HG02588 (cell line): Measurements from ENCODE around the gene NTSR2.
A peak's percentile ranks its signal among the peaks of the same experiment; 100 is the strongest.

ENCODE experiments used
- ATAC-seq: cut with Tn5 transposase; IDR thresholded peaks from one replicate; pipeline ENCODE4 v1.9.1; 2021; ENCODE audit warnings: mild to moderate bottlenecking, moderate library complexity; ENCODE audit not compliant: unreplicated experiment

Gene NTSR2

DNA sequence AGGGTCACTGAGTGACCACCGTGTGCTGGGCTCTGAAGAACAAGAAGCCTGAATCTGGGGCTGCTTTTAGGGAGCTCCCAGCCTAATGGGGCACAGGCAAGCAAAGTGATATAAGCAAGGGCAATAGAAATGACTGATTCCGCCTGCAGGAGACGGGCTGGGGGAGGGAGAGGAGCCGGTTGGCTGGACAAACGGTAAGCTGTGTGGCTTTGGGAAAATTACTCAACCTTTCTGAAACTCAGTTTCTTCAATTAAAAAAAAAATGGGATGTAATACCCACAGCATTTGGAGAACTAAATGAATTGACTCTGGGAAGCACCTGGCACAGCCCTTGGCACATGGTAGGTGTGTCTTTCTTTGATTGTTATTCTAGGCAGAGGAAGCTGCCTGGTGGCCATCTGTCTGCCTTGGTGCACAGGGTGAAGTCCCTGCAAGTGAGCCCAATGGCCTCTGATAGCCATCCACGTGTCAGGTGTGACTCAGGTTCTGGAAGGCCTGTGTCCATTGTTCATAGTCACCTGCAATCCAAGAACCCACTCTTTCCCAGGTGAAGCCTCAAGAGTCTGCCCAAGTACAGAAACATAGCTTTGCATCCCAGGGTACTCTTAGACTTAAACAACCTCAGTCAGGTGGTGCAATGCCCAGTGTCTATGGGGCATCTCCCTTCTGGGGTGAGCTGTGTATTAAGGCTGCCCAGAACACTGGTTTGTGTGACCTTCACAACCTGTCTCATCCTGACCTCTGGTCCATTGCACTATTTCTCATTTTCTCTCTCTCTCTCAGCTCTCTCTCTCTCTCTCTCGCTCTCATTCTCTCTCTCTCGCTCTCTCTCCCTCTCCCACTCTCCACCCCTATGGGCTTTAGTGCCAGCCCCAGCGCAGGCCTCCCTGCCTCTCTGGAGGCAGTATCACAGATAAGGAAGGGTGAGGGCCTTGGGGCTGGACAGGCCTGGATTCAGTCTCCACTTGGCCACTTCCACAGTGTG lies 30.0 kb upstream of the NTSR2 start:
- no peak for ATAC-seq

- ATAC-seq: no peak
Measured at GRCh38 chr2:11698009-11698922, 28.3 kb upstream of the NTSR2 start.

- no peak for ATAC-seq
Measured at GRCh38 chr2:11697103-11697871, 27.3 kb upstream of the NTSR2 start.

- ATAC-seq: no peak
Measured at GRCh38 chr2:11696736-11697102, 26.7 kb upstream of the NTSR2 start.

- ATAC-seq: no peak
Measured at GRCh38 chr2:11695576-11695975, 25.6 kb upstream of the NTSR2 start.

DNA sequence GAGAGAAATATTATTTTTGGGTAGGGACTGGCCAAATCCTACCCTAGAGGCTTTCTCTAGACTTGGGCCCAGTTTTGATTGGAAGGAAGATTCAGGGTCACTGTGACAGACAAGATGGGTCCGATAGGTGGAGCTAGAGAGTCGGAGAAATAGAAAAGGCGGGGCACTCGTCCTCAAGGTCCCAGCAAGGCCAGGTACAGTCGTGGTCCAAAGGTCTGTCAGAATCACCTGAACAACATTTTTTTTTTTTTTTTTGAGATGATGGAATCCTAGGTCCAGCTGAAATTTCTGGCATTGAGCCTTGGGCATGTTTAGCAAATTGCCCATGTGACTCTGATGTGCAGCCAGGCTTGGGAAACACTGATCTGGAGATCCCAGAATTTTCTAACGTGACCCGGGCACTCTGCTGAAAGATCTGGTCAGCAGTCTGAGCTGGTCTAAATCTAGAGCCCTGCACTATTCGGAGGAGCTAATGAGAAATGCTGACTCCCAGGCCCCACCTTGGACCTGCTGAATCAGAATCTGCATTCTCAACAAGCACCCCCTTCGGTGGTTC lies 23.0 kb upstream of the NTSR2 start:
- no peak for ATAC-seq

GRCh38 chr2:11691076-11691660 lies 21.2 kb upstream of the NTSR2 start:
- ATAC-seq: no peak

- peak; percentile 70 for ATAC-seq
Measured at GRCh38 chr2:11688222-11689069, 18.5 kb upstream of the NTSR2 start.

DNA sequence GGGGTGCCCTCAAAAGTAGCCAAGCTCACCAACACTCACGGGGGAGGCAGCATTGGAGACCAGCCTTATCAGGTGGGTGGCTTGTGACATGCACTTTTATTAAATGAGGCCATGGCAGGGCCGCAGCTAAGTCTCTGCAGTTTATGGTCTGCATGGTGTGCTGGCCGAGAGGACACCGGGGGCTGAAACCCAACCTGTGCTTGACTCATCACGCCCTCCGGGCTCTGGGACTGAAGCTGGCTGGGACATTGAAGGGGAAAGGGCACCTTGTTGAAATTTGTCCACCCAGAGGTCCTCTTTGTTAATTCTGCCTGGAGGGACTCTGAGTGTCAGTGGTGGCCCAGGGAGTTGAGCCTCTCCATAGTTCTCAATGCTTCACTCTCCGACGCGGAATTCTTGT lies 17.7 kb upstream of the NTSR2 start:
- no peak for ATAC-seq

DNA sequence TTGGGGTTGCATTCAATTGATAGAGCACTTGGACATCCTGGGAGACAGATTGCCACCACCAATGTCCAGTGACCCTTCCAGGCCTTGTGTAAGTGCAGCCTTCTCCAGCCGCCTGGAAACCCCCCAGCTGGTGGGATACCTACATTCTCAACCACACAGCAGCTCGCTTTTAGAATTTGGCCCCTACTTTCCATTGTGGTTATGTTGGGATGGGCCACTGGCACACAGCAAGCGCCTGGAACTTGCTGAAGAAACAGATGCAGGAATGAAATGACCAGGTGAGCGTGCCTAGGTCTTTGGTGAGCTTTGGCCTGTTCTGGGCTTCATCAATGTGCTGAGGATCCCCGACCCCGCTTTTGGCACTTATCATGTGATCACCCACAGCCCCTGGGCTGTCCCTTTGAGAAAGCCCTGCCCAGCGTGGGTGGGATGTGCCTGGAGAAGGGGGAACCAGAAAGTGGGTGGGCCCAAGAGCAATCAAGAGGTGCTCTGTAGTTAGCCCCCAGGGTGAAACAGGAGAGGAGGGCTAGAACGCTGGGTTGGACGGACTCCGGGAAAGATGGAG lies 16.0 kb upstream of the NTSR2 start:
- no peak for ATAC-seq

- ATAC-seq: no peak
Measured at GRCh38 chr2:11684894-11685460, 15.0 kb upstream of the NTSR2 start.

DNA sequence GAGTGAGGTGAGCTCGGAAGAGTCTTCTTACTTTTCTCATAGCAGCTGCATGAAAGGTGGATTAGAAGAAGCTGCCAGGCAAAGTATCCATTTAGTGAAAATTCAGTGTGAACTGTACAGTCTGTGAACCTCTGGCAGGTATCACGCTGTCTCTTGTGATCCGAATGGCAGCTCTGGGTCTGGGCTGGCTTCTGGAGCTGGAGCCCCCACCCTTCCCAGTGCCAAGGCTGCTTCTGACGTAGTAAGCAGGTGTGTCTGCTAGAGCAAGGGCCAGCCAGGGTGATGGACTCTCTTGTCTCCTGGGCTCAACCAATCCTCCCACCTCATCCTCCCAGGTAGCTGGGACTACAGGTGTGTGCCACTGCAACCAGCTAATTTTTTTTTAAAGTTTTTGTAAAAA lies 14.0 kb upstream of the NTSR2 start:
- ATAC-seq: no peak

DNA sequence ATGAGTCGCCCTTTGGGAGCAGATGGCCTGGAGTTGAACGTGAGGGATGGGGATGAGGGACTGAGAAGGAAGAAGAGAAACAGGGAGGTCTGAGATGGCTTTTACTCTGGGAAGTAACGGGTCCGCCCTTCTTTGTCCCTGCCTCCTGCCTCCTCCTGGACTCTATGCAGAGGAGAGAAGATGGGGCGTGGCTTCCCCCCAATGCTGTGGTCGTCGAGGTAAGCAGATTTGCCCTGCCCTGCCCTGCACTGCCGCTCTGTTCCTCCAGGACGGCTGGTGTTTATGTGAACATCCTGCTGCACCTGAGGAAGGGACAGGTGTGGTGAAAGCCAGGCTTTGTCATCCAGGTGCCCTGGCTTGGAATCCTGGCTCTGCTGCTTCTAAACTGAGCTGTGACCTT lies 13.5 kb upstream of the NTSR2 start:
- ATAC-seq: no peak

DNA sequence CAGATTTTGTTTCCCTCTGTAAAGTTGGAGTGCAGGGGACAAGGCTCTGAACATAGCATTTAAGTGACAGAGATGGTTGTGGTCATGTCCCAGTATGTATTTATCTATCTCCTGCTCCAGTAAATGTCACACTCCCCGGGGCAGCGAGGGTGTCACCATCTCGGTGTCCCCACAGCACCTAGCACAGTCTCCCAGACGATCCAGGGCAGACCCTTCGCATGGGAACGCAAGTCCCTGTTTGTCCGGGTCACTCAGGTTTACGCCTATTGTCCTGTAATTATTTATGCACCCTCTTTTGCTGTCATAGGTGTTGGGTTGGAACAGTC lies 12.6 kb upstream of the NTSR2 start:
- no peak for ATAC-seq

- no peak for ATAC-seq
Measured at GRCh38 chr2:11681722-11682589, 12.0 kb upstream of the NTSR2 start.

- ATAC-seq: no peak
Measured at GRCh38 chr2:11680901-11681721, 11.1 kb upstream of the NTSR2 start.
